HG03571 (cell line): Measurements from ENCODE around the gene CARS1.
"Not testable (repeated sequence)": the region's sequence is repeated elsewhere in the genome, so short reads cannot be mapped to it uniquely, and the experiment has no call there.

Experiments used
- ATAC-seq: cut with Tn5 transposase; IDR thresholded peaks from one replicate; pipeline ENCODE4 v1.9.1; 2021; ENCODE audit not compliant: unreplicated experiment

CARS1 gene

DNA sequence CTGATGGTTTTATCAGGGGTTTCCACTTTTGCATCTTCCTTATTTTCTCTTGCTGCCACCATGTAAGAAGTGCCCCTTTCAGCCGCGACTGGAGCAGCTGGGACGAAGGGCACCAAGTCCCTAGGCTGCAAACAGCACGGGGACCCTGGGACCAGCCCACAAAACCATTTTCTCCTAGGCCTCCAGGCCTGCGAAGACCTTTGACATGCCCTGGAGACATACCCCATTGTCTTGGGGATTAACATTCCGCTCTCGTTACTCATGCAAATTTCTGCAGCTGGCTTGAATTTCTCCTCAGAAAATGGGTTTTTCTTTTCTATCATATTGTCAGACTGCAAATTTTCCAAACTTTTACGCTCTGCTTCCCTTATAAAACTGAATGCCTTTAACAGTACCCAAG lies 6.7 kb upstream of the CARS1 start:
- not testable (repeated sequence) for ATAC-seq

DNA sequence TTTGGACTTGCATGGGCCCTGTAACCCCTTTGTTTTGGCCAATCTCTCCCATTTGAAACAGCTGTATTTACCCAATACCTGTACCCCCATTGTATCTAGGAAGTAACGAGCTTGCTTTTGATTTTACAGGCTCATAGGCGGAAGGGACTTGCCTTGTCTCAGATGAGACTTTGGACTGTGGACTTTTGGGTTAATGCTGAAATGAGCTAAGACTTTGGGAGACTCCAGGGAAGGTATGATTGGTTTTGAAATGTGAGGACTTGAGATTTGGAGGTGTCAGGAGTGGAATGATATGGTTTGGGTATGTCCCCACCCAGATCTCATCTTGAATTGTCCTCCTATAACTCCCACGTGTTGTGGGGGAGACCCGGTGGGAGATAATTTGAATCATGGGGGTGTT lies 6.2 kb upstream of the CARS1 start:
- not testable (repeated sequence) for ATAC-seq

DNA sequence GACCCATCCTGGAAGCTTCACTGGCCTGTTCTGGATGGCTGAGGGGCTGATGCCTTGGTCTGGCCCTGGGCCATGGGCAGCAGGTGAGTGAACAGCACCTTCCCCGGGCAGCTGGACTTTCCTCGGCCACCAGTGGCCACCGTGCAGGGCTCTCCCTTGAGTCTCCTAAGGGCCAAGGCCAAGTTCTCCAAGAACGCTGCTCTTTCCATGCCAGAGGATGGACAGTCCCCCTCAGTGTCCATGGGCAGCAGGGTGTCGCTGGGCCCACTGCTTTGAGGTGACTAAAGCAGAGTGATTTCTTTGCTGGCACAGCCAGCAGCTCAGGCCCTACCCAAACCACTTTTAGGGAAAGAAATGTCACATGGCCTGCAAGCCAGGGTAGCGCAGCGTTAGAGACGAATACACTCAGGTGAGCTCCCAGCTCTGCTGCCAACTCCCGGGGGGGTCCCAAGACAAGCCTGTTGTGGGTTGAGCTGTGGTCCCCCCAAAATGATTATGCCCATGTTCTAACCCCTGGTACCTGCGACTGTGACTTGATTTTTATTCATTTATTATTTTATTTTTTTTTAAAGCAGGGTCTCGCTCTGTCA lies 3.3 kb upstream of the CARS1 start:
- no peak for ATAC-seq

DNA sequence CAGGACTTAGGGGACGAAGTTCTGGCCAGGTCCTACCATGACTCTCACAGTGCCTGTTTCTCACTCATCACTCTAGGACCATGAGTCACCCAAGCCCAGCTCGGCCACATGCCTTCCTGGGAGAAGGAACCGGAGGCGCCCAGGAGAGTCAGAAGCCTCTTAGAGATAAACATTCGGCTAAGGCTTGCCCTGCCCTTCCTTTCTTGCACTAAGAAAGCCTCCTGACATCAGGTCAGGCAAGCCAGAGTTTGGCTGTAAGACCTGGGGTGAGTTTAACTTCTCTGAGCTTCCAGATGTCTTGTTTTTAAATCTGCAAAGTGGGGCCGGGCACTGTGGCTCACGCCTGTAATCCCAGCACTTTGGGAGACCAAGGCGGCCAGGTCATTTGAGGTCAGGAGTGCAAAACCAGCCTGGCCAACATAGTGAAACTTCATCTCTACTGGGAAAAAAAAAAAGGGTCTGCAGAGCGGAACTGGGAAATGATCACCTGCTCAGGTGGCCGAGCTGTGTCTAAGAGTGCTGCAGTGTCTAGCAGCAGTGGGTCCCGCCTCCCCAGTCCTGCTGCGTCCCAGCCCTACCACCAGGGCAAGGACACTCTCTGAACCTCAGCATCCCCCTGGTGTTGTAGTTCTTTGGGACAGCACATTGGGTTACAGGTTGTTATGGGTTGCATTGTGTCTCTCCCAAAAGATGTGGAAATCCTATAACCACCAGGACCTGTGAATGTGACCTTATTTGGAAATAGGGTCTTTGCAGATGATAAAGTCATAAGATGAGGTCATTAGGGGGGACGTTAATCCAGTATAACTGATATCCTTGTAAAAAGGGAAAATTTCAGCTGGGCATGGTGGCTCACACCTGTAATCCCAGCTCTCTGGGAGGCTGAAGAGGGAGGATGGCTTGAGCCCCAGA lies 1.8 kb upstream of the CARS1 start:
- ATAC-seq, result no peak

DNA sequence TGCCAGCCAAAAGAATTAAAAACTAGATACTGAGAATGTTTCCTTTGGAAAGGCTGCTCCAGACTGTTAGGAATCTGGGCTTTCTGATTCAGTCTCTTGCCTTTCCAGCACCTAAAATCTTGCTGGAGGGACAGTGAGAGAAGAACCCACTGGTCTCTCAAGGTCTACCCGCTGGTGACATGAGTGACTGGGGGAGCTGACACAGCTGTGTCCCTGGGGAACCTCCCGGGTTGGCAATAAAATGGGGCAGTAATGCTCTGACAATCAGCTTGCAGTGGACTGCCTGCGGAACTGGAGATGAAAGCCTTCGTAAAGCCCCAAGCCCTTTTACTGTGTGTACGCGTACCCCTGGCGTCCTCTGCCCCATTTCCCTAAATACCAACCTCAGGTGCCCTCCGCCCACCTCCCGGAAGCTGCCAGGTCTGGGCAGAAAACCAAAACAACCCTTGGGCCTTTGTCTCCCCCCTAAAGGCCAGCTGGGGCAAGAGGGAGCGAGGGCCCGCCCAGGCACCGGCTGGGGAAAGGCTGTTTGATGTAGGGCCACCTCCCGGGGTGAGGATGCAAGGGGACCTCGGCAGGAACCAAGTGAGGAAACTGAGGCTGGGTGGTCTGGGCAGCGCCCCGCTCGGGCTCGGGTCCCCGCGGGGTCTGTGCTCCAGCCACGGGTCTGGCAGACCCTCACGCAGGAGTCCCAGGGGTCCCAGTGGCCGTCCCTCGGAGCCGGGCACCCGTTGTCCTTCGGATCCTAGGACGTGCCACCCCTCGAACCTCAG lies 741 bp downstream of the CARS1 start:
- ATAC-seq, result no peak

DNA sequence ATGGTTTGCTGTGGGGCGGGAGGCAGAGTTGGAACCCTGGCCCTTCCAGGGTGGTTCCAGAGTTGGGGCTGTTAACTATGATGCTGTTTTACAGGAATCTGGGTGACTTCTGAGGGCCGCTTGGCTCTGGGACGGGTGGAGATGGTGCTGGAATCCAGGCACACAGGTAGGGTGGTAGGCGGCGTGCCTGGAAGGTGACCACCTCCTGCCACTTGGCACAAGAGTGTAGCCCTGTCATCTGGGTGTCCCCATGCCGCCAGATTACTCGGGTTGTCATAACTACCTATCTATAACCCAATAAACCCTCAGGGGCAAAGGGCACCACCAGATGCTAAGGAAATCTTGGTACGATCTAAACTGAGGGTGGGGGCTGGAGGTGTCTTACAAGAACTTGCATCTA lies 1.3 kb downstream of the CARS1 start:
- ATAC-seq, result no peak

DNA sequence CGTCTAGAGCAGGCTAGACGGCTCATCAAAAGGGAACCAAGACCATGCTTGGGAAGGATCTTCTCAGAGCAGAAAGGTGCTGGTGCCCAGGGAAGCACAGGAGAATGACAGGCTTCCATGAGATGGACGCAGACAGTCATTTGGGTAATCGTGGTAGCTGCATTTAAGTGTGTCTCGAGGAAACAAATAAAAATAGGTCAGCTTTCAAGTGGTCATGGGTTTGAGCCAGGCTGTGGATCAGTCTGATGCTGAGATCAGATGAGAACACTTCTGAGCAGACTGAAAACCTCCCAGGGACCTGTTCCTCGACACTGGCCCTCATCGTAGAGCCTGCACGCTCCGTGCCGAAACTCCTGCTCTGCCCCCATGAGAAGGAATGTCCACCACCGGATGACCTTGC lies 4.7 kb downstream of the CARS1 start:
- no peak for ATAC-seq

DNA sequence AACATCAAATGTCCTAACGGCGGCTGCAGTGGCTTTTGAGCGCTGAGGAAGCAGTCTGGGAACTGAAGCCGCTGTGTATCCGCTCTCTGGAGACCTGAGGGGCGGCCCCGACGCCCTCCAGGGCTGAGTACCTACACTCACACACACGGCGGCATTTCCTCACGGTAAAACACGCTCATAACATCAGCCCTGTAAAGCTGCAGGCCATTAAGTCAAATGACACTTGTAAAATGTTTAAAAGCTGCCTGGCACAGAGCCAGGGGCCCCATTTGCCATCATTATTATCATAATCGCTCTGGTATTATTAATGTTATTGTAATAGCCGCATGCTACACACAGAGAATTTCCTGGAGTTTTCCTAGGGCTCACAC lies 5.1 kb downstream of the CARS1 start:
- no peak for ATAC-seq

DNA sequence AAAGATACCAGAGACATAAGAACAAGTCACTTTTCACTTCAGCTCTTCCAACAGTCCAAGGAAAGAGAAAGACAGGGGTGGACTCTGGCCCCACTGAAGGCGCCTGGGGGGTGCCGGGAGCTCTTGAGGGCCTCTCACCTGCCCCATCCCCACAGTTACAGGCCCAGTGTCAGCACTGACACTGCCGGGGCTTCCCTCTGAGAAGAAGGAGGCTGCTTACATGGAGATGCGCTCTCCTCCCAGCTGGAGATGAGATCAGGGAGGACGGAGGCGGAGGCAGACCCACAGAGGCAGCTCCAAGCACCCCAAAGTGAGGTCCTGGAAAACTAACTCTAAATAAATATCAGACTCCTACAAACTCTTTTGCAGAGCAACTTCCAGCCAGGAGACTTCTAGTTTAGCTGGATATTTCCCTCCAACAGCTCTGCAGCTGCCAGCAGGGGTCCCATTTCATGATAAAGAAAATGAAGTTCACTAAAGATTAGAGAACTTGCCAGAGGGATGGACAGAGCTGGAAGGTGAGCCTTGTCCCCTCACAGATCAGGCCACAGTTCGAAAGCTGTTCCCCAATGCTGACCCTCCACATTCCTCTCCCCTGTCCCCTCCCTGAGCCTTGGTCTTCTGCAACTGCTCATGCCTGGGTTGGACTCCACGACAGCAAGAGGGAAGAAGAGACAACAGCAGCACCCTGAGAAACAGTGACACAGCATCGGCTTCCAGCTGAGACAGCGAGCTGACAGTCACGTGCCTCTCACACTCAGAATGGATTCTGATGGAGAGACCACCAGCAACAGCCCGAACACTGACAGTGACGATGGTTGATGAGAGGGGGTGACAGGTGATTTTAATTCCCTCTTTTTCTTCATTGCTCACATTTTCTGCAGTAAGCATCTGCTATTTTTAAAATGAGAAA lies 5.8 kb downstream of the CARS1 start:
- no peak for ATAC-seq

DNA sequence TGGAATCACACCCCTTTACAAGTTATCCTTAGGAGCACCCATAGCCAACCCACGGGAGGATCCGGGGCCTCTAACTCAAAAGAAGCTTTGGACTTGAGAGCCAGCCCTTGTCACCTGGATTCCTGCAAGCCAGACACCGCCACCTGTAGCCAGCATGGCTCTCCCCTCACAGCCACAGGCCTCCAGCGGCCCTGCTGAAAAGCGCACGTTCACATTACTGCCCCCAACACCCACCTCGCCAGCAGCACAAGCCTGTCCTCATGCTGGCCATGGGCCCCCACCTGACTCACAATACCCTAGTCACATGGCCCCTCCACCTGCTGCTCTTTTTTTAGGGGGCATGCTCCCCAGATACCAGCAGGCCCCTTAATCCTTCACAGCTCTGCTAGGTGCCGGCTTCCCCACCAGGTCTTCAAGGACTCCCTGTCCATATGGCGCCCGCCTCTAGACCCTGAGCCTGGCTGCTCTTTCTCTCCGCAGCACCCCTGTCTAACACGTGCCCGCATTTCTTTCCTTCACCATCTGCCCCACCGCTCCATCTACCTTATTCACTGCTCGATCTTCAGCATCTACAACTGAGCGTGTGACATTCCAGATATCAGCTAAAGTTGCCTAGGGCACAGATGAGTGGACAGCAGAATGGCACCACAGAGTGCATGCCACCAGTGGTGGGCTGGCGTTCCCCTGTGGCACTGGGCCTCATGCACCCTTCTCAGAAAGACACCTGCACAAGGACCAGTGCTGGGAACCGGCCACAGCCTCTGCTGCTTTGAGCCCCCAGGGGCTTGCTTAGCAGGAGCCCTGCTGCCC lies 6.6 kb downstream of the CARS1 start:
- ATAC-seq, result no peak

DNA sequence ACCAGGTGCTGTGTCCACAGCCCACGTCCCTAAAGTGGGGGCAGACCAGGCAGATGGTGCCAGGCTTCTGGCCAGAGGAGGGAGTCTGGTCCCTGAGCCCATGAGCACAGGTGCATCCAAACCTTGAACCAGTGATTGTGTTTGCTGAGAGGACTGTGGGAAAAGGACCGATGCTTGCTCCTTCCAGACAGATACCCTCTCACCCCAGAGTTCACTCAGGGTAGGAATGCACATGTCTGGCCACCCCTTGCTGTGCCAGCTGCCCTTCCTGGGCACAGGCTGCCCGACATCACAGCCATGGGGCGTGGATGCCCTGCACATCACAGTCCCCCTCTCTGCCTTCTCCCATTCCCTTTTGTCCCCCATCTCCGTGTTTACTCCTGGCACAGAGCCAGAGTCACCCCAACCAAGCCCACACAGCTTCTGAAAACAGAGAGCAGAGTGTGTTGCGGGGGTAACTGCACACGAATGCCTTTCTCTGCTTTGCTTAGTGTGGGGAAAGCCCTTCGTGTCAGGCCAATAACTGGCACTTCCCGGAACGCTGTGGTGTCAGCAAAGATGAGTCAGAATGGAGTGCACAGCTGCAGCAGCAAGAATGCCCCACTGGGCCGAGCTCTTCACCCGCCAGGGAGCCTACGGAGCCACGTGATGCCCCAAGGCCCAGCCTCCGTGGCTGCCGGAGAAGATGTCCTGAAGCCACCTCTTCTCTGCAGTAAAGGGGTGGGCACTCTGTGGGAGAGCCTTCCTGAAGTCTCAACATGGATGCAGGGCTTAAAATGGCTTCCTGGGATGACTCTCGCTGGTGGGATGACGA lies 7.6 kb downstream of the CARS1 start:
- ATAC-seq, result peak; percentile 83

DNA sequence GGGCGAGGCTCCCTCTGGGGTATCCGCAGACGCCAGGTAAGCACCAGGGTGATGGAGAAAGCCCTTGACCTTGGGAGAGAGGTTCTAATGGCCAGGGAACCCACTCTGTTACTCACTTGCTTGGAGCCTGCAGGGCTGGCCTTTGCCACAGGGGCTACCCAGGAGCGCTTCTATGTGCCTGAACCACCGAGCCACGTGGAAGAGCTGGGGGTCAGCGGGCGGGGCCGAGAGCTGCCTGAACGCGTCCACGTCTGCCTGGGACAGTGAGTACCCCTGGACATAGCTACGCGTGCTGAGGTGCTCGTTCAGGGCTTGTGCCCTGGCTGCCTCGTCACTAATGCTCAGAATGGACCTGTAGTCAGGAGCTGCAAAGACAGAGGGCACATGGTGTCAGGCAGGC lies 9.6 kb downstream of the CARS1 start:
- no peak for ATAC-seq

DNA sequence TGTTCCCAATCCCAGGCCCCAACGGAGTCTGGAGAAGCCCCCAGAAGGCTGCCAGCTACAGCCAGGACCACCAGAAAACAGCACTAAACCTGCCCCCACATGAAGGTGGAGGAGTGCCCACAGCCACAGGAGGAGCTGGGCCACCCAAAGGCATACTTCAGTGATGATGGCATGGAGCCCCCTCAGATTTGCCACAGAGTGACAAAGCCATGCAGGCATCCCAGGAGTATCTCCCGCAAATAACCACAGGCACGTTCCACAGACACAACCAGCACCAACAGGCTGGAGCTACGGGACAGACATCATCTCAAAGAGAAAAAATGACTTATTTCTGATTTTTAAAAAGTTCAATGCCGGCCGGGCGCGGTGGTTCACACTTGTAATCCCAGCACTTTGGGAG lies 10.6 kb downstream of the CARS1 start:
- no peak for ATAC-seq

DNA sequence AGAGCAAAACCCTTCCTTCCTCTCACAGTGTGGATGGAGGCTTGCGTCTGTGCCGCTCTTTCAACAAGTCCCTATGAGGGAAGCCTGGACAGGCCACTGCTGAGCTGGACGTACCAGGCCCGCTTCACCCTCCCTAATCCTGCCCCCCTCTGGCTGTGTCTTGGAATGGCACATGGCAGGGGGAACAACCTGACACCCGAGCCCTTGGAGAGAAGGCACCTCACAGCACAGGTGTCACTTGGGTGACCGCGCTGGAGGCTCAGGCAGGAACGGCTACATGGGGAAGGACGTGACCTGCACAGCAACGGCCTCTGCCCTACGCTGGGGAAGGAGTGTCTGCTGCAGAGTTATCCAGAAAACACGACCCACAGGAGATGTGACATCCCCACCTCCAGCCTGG lies 11.0 kb downstream of the CARS1 start:
- no peak for ATAC-seq

DNA sequence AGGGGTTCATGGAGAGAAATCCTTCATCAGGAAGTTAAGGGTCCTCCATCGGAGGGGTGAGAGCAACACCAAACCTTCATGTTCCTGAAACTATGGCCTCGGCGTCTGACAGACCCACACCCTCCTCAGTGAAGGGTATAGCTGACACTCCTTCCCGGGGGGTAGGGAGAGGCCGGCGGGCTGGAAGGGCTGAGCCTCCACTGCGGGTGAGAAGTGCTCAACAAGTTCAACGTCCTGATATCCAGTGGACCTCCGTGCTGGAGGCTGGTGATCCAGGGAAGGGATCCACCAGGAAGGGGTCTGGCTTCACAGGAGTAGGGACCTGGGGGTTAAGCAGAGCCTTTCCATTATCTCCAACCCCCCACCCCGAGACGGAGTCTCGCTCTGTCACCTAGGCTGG lies 12.3 kb downstream of the CARS1 start:
- no peak for ATAC-seq

DNA sequence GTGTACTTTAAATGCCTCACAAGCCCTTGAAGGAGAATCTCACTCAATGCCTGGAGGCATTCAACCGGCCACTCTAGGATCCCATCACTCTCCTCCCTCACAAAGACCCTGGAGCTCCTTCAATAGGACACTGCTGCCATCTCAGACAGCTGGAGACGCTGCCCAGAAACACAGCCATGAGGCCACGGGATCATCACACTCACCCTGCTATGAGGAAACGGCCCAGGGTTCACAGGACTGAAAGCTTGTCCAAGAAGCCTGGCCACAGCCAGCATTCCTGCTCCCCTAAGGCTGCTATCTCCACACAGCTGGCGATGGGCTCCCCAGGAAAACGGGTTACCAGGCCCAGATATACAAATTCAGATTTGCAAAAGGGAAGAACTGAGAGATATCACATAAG lies 13.2 kb downstream of the CARS1 start:
- ATAC-seq, result no peak

DNA sequence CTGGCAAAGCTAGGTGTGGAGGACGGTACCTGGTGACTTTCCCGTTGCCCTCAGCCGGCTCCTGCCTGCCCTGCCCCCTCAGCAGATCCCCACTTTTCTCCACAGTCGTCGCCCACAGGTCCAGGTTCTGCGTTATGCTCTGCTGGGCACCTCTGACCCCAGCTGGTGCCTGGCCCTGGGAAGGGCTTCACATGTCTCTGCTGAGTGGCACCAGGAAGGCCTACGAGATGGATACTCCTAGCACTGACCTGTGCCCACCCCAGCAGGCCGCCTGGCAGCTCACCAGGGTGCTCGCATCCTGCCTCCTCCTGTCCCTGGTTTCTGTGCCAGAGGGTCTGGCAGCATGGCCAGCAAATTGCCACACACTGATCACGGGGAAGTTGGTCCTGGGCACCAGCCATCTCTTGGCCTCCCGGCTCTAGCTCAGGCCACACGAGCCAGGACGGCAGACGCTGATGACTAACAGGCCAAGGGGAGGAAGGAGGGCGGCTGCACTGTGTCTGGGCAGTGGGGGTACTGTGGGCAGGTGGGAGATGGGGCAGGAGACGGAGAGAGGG lies 13.8 kb downstream of the CARS1 start:
- no peak for ATAC-seq

DNA sequence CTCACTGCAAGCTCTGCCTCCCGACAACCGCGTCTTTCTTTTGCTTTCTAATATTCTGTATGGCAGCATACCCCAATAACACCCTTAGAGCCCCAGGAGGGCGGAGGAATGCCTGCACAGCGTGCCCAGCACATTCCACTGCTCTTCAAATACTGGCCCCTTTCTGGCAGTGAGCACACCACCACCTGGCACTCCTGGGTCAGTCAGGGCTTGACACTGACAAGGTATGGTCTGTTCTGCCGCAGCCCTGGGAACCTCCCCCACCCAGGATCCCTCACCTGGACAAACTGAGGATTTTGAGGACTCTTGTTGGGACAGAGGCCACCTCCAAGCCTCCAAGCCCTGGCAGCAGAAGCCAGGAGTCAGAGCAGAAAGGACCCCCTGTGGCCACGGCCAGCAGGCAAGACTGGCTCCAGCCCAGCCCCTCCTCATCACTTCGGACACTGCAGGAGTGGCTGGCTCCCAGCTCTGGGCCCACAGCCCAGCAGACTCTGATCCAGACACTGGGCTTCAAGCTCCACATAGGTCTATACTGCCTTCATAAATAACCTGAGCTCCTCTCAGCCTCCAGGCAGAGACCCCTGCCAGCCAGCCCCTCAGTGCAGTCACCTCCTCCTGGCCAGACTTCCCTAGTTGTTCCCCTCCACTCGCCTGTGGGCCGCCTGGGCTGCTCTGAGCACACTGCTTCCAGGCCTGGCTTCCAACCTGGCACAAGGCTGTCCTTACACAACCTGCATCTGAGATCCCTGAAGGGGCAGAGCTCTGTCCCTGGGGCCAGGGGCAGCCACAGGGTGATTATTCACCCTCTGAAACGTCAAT lies 14.5 kb downstream of the CARS1 start:
- no peak for ATAC-seq
